ENCODE data around the gene TRPM3. TPM values are rescaled to one million over a fixed set of nuclear protein-coding genes. Genes with fewer than 3 reads are reported as not detected.

TRPM3 gene
- total RNA-seq, 6 experiments from 2014 or later: 0.02 TPM; not detected in 5

GRCh38 chr9:70936536-70936935 lies 184.9 kb downstream of the TRPM3 start:
- TF ChIP-seq CTCF (IDR thresholded peaks at IDR 0.05): no peak
- H3K36me3 Mint-ChIP-seq (ENCODE audit: low read depth): no peaks in the 10 kb centered on the region
- peaks cover 2% of the 10 kb centered on the region for H3K27me3 Mint-ChIP-seq (ENCODE audit: insufficient read depth)
- H3K4me1 Mint-ChIP-seq (ENCODE audit: low read depth): peaks cover 24% of the 10 kb centered on the region
- no peak overlapping the region for H3K4me3 Mint-ChIP-seq
- no peaks in the 10 kb centered on the region for H3K9me3 Mint-ChIP-seq
- no peak overlapping the region for H3K27ac Mint-ChIP-seq
- DNase-seq: no peak

GRCh38 chr9:70935856-70936255 lies 185.6 kb downstream of the TRPM3 start:
- no peaks in the 10 kb centered on the region; the same call in 1 of the 2 replicates for H3K27me3 Mint-ChIP-seq (ENCODE audit: insufficient read depth)
- TF ChIP-seq CTCF (IDR thresholded peaks at IDR 0.05): no peak
- peaks cover 24% of the 10 kb centered on the region for H3K4me1 Mint-ChIP-seq (ENCODE audit: low read depth)
- peak overlapping the region; percentile 55; the same call in 1 of the 2 replicates for H3K27ac Mint-ChIP-seq
- H3K9me3 Mint-ChIP-seq: no peaks in the 10 kb centered on the region
- H3K4me3 Mint-ChIP-seq: no peak overlapping the region
- peak; percentile 72 for DNase-seq
- no peaks in the 10 kb centered on the region for H3K36me3 Mint-ChIP-seq (ENCODE audit: low read depth)

GRCh38 chr9:70934642-70935041 lies 186.8 kb downstream of the TRPM3 start:
- H3K9me3 Mint-ChIP-seq: no peaks in the 10 kb centered on the region
- peaks cover 24% of the 10 kb centered on the region for H3K4me1 Mint-ChIP-seq (ENCODE audit: low read depth)
- no peak for TF ChIP-seq CTCF (IDR thresholded peaks at IDR 0.05)
- no peaks in the 10 kb centered on the region for H3K36me3 Mint-ChIP-seq (ENCODE audit: low read depth)
- H3K27me3 Mint-ChIP-seq (ENCODE audit: insufficient read depth): no peaks in the 10 kb centered on the region; the same call in 1 of the 2 replicates
- H3K27ac Mint-ChIP-seq: no peak overlapping the region
- no peak overlapping the region for H3K4me3 Mint-ChIP-seq
- no peak for DNase-seq

GRCh38 chr9:70933321-70933720 lies 188.1 kb downstream of the TRPM3 start:
- Mint-ChIP-seq H3K36me3 (ENCODE audit: low read depth) (peaks cover 4% of the 10 kb centered on the region; the same call in 1 of the 2 replicates), H3K27me3 (ENCODE audit: insufficient read depth) (no peaks in the 10 kb centered on the region; the same call in 1 of the 2 replicates), H3K4me3 (no peak overlapping the region), H3K9me3 (no peaks in the 10 kb centered on the region), H3K27ac (no peak overlapping the region), H3K4me1 (ENCODE audit: low read depth) (peaks cover 24% of the 10 kb centered on the region)
- no peak for TF ChIP-seq CTCF (IDR thresholded peaks at IDR 0.05)
- peak; percentile 35 for DNase-seq

- DNase-seq: no peak
- Mint-ChIP-seq H3K4me3 (no peak overlapping the region), H3K36me3 (ENCODE audit: low read depth) (peaks cover 5% of the 10 kb centered on the region; the same call in 1 of the 2 replicates), H3K4me1 (ENCODE audit: low read depth) (peaks cover 24% of the 10 kb centered on the region), H3K27me3 (ENCODE audit: insufficient read depth) (no peaks in the 10 kb centered on the region; the same call in 1 of the 2 replicates), H3K27ac (no peak overlapping the region), H3K9me3 (no peaks in the 10 kb centered on the region)
- no peak for TF ChIP-seq CTCF (IDR thresholded peaks at IDR 0.05)
Observed at GRCh38 chr9:70932097-70932496, 189.3 kb downstream of the TRPM3 start.

GRCh38 chr9:70927530-70927929 lies 193.9 kb downstream of the TRPM3 start:
- Mint-ChIP-seq H3K27me3 (ENCODE audit: insufficient read depth) (no peaks in the 10 kb centered on the region), H3K4me1 (ENCODE audit: low read depth) (peaks cover 36% of the 10 kb centered on the region), H3K27ac (no peak overlapping the region), H3K36me3 (ENCODE audit: low read depth) (peaks cover 5% of the 10 kb centered on the region; the same call in 1 of the 2 replicates), H3K4me3 (no peak overlapping the region), H3K9me3 (no peaks in the 10 kb centered on the region)
- no peak for DNase-seq
- no peak for TF ChIP-seq CTCF (IDR thresholded peaks at IDR 0.05)

Measured in HFFc6 (cell line).